ENCODE results near the gene EOGT. TPM values are rescaled to one million over a fixed set of nuclear protein-coding genes. Genes with fewer than 3 reads are reported as not detected.

The EOGT gene
- total RNA-seq, 6 donors from 2014 or later: 29.9 to 79.6 (median 40.9) TPM

GRCh38 chr3:68963376-68963775, 50.1 kb downstream of the EOGT start:
- DNase-seq (no peak), ATAC-seq (ENCODE audit: low FRiP score in 2 of 2) (no peak)
- no peak overlapping the region for H3K27ac ChIP-seq
- no peaks in the 10 kb centered on the region for H3K27me3 ChIP-seq
- no peaks in the 10 kb centered on the region for H3K9me3 ChIP-seq
- H3K36me3 ChIP-seq: no peaks in the 10 kb centered on the region
- no peak overlapping the region for H3K4me3 ChIP-seq
- no peaks in the 10 kb centered on the region for H3K4me1 ChIP-seq
- TF ChIP-seq POLR2AphosphoS5 (IDR thresholded peaks at IDR 0.05) (no peak), POLR2A (IDR thresholded peaks at IDR 0.05) (no peak), EP300 (IDR thresholded peaks at IDR 0.05) (no peak), CTCF (IDR thresholded peaks at IDR 0.05) (no peak)

DNA sequence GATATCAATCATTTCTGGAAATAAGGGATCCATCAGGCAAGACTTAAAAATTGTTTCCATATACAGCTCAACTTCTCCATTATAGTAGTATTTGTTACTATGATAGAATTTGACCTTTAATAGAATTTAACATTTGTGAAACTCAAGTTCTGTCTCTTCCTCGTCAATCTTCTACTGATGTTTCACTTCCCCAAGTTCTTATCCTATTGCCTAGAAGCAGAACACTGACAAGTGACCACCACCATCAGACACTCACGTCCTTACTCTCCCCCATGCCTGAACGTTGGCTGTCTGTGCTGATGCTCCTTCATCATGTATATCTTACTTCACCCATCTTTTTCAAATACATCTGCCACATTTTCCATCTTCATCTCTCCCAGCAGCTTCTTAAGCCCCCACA, 54.6 kb downstream of the EOGT start:
- TF ChIP-seq EP300 (IDR thresholded peaks at IDR 0.05) (no peak), POLR2AphosphoS5 (IDR thresholded peaks at IDR 0.05) (no peak), CTCF (IDR thresholded peaks at IDR 0.05) (no peak), POLR2A (IDR thresholded peaks at IDR 0.05) (no peak)
- Histone ChIP-seq H3K4me3 (no peak overlapping the region), H3K27me3 (no peaks in the 10 kb centered on the region), H3K36me3 (no peaks in the 10 kb centered on the region), H3K9me3 (no peaks in the 10 kb centered on the region), H3K27ac (no peak overlapping the region), H3K4me1 (no peaks in the 10 kb centered on the region)
- DNase-seq: no peak
- WGBS, 2 donors: 50% methylated on average over 3 of the region's 3 CpGs
- ATAC-seq (ENCODE audit: low FRiP score in 2 of 2): no peak

DNA sequence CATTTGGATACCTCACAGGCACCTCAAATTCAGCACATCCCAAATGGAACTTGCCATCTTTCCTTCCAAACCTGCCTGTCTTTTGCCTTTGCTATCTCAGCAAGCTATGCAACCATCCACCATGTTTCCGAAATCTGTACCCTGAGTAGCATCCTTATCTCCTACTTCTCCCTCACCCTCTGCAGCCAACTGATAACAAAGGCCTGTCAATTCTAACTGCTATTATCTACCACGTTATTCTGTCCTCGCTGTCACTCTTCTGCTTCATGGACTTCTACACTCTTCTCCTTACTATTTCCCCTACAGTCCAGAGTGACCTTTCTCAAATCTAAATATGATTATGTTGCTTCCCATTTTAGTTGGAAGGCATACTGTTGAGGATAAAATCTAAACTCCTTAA, 55.6 kb downstream of the EOGT start:
- H3K4me3 ChIP-seq: no peak overlapping the region
- ATAC-seq (ENCODE audit: low FRiP score in 2 of 2) (no peak), DNase-seq (no peak)
- no peak overlapping the region for H3K27ac ChIP-seq
- no peaks in the 10 kb centered on the region for H3K27me3 ChIP-seq
- TF ChIP-seq CTCF (IDR thresholded peaks at IDR 0.05) (no peak), POLR2A (IDR thresholded peaks at IDR 0.05) (no peak), EP300 (IDR thresholded peaks at IDR 0.05) (no peak), POLR2AphosphoS5 (IDR thresholded peaks at IDR 0.05) (no peak)
- no peaks in the 10 kb centered on the region for H3K4me1 ChIP-seq
- H3K9me3 ChIP-seq: no peaks in the 10 kb centered on the region
- no peaks in the 10 kb centered on the region for H3K36me3 ChIP-seq
- 86 to 90% methylated on average over 3 of the region's 3 CpGs for WGBS, 2 donors

- no peak for ATAC-seq (ENCODE audit: low FRiP score in 2 of 2)
These were observed 59.6 kb downstream of the EOGT start for GRCh38 chr3:68953816-68954444.

More at GRCh38 chr3:68953816-68954444, 59.6 kb downstream of the EOGT start:
- DNase-seq: no peak
- Histone ChIP-seq H3K4me1 (no peaks in the 10 kb centered on the region), H3K4me3 (no peak overlapping the region), H3K27me3 (no peaks in the 10 kb centered on the region), H3K9me3 (no peaks in the 10 kb centered on the region), H3K27ac (no peak overlapping the region), H3K36me3 (no peaks in the 10 kb centered on the region)
- TF ChIP-seq POLR2AphosphoS5 (IDR thresholded peaks at IDR 0.05) (no peak), POLR2A (IDR thresholded peaks at IDR 0.05) (no peak), CTCF (IDR thresholded peaks at IDR 0.05) (no peak), EP300 (IDR thresholded peaks at IDR 0.05) (no peak)
- 48 to 49% methylated on average over 6 of the region's 6 CpGs for WGBS, 2 donors
